ENCODE results near the gene DCUN1D1. TPM values are rescaled to one million over a fixed set of nuclear protein-coding genes. Genes with fewer than 3 reads are reported as not detected.

Gene DCUN1D1
- total RNA-seq, 1 donor from 2014 or later, result 44.2 TPM

- CTCF ChIA-PET, result no interaction called here
- Mint-ChIP-seq H3K36me3 (ENCODE audit: low read depth) (peaks cover 72% of the 10 kb centered on the region), H3K27me3 (no peaks in the 10 kb centered on the region), H3K4me1 (no peaks in the 10 kb centered on the region), H3K27ac (no peak overlapping the region), H3K9me3 (no peaks in the 10 kb centered on the region), H3K4me3 (no peak overlapping the region)
- ATAC-seq (ENCODE audit: low read depth), result no peak
- TF ChIP-seq CTCF (IDR thresholded peaks at IDR 0.05), result no peak
- POLR2A ChIA-PET, result no interaction called here
- no peak for DNase-seq
- intact Hi-C loops (cut with micrococcal nuclease), result no loop called here
These were observed 90.2 kb downstream of the DCUN1D1 start for GRCh38 chr3:182889948-182890629.

Other genes starting within 250 kb of the DCUN1D1 start
- gene ATP11B, start 187.0 kb downstream of the DCUN1D1 start, total RNA-seq, result 87.4 and 93.3 TPM in 2 replicates
- gene MCCC1, start 119.0 kb upstream of the DCUN1D1 start, total RNA-seq, result 25.2 and 31.6 TPM in 2 replicates
- gene LAMP3, start 182.2 kb upstream of the DCUN1D1 start, total RNA-seq, result 0.62 and 1.1 TPM in 2 replicates

Measured in activated B cell treated with CpG ODN at 0.5 μM for 24 hours (primary cell).